Myocyte (in vitro differentiated cells): ENCODE measurements around the gene ZCCHC7. TPM values are rescaled to one million over a fixed set of nuclear protein-coding genes. Genes with fewer than 3 reads are reported as not detected.
"Not testable (repeated sequence)": the region's sequence is repeated elsewhere in the genome, so short reads cannot be mapped to it uniquely, and the experiment has no call there.

ENCODE experiments used
- DNase-seq: peaks from one replicate; pipeline ENCODE4 v3.0.0-alpha.2; 2012; ENCODE audit warnings: low read depth
- total RNA-seq: library from RNA; depleted of rRNA; stranded (reverse); fragments of >200 nt; gene quantifications from 2 replicates; pipeline ENCODE4 v1.2.3, GENCODE V29; 2014

The ZCCHC7 gene
- total RNA-seq, 1 donor from 2014 or later: 21.0 TPM

GRCh38 chr9:37172557-37172956, 52.2 kb downstream of the ZCCHC7 start:
- no peak for DNase-seq

GRCh38 chr9:37174247-37174646, 53.9 kb downstream of the ZCCHC7 start:
- DNase-seq: no peak

GRCh38 chr9:37178742-37179141, 58.4 kb downstream of the ZCCHC7 start:
- no peak for DNase-seq

- no peak for DNase-seq
Measured at GRCh38 chr9:37179576-37179975, 59.2 kb downstream of the ZCCHC7 start.

GRCh38 chr9:37180138-37180537, 59.8 kb downstream of the ZCCHC7 start:
- no peak for DNase-seq

GRCh38 chr9:37182718-37183117, 62.3 kb downstream of the ZCCHC7 start:
- no peak for DNase-seq

GRCh38 chr9:37184905-37185867, 64.8 kb downstream of the ZCCHC7 start:
- DNase-seq: no peak

- DNase-seq: no peak
Measured at GRCh38 chr9:37187292-37187691, 66.9 kb downstream of the ZCCHC7 start.

- DNase-seq: no peak
Measured at GRCh38 chr9:37187713-37188439, 67.5 kb downstream of the ZCCHC7 start.

- not testable (repeated sequence) for DNase-seq
Measured at GRCh38 chr9:37190739-37191138, 70.4 kb downstream of the ZCCHC7 start.

GRCh38 chr9:37191403-37192089, 71.2 kb downstream of the ZCCHC7 start:
- DNase-seq: no peak

- no peak for DNase-seq
Measured at GRCh38 chr9:37192803-37193202, 72.4 kb downstream of the ZCCHC7 start.

GRCh38 chr9:37197158-37198038, 77.0 kb downstream of the ZCCHC7 start:
- DNase-seq: peak; percentile 62

GRCh38 chr9:37198039-37198729, 77.8 kb downstream of the ZCCHC7 start:
- DNase-seq: no peak

GRCh38 chr9:37198831-37199230, 78.5 kb downstream of the ZCCHC7 start:
- DNase-seq: no peak

- no peak for DNase-seq
Measured at GRCh38 chr9:37200433-37201005, 80.1 kb downstream of the ZCCHC7 start.

- DNase-seq: no peak
Measured at GRCh38 chr9:37201581-37201980, 81.2 kb downstream of the ZCCHC7 start.

GRCh38 chr9:37202091-37202490, 81.7 kb downstream of the ZCCHC7 start:
- DNase-seq: no peak

GRCh38 chr9:37203456-37203855, 83.1 kb downstream of the ZCCHC7 start:
- not testable (repeated sequence) for DNase-seq
